SIG-M5 (cell line): Measurements from ENCODE around the gene PDZD2.
"Not testable (repeated sequence)": the region's sequence is repeated elsewhere in the genome, so short reads cannot be mapped to it uniquely, and the experiment has no call there.

ENCODE experiments used
- DNase-seq: peaks from one replicate; lab custom pipeline; 2025; lab: John Stamatoyannopoulos, UW

The PDZD2 gene

GRCh38 chr5:31733371-31733770 is 94.4 kb downstream of the PDZD2 start:
- no peak for DNase-seq

DNA sequence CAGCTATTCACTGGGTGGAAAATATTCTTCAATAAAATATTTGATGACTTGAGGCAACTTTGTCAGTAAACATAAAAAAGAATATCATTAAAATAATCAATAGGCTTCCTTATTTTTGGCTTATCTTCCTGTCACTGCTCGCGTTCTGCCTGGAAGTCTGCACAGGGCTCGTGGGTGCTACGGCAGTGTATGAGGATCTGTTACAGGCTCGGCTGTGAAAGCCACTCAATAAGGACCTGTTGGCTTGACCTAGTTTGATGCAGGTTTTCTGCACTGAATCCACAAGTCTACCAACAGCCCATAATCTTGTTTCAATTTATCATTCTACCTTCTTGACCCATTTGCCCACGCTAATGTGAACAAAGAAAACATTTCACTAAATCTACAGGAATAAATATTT is 97.2 kb downstream of the PDZD2 start:
- no peak for DNase-seq

GRCh38 chr5:31738199-31738598 is 99.3 kb downstream of the PDZD2 start:
- DNase-seq: no peak

GRCh38 chr5:31741496-31741895 is 102.6 kb downstream of the PDZD2 start:
- DNase-seq: no peak

GRCh38 chr5:31743678-31744077 is 104.7 kb downstream of the PDZD2 start:
- DNase-seq: no peak

GRCh38 chr5:31748458-31749172 is 109.7 kb downstream of the PDZD2 start:
- no peak for DNase-seq

- no peak for DNase-seq
Measured at GRCh38 chr5:31750215-31750614, 111.3 kb downstream of the PDZD2 start.

GRCh38 chr5:31751610-31752009 is 112.7 kb downstream of the PDZD2 start:
- DNase-seq: no peak

GRCh38 chr5:31753700-31754357 is 114.9 kb downstream of the PDZD2 start:
- no peak for DNase-seq

DNA sequence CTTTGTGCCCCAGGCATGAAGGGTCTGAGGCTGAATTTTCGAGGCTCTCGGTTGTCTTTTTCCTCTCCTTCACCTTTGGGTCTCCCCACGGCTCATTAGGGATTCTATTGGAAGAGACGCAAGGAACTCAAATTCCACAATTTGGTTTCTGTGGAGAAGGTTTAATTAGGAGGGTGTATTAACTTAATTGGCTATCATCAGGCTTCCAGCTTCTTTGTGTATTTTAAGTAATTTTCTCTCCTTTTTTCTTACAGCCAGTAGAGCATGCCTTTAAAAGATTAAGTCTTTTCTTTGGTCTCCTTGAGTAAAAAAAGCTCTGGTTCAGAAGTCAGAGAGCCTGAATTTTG is 115.4 kb downstream of the PDZD2 start:
- no peak for DNase-seq

GRCh38 chr5:31754741-31755675 is 116.1 kb downstream of the PDZD2 start:
- DNase-seq: no peak

GRCh38 chr5:31755676-31756230 is 116.8 kb downstream of the PDZD2 start:
- no peak for DNase-seq

- DNase-seq: no peak
Measured at GRCh38 chr5:31757806-31758205, 118.9 kb downstream of the PDZD2 start.

- no peak for DNase-seq
Measured at GRCh38 chr5:31758803-31759425, 120.0 kb downstream of the PDZD2 start.

DNA sequence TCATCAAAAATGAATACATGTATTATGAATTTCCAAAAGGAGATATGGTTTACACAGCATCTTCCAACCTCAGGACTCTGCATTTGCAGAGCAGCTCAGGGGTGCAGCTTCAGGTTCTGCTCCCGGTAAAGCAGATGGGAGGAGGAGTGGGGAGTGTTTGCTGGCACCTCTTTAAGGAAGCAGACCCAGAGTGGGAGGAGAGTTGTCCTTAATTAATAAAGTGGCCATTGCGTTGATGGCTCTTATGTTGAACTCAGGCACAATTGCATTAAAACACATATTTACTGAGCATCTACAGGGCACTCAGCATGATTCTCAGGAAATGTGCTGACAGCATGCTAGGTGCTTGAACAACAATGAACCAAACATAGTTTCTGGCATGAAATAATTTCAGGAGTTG is 121.0 kb downstream of the PDZD2 start:
- no peak for DNase-seq

GRCh38 chr5:31761877-31762276 is 122.9 kb downstream of the PDZD2 start:
- no peak for DNase-seq

DNA sequence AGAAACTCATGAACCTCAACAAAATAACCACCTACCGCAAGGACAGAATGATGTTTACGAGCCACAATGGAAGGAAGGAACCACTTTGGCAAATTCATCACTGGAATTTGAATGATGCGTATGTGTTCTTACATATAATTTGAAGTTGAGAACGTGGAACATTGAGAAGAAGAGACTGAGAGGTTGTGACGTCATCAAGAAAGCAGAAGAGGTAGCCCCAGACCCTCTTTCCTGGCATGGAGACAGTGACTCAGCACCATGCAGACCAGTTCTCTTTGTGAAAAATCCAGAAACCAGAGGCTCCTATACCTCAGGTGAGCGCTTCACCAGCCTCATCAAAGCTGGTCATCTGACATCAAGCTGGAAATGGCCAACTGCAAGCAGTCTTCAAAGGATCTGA is 124.5 kb downstream of the PDZD2 start:
- DNase-seq: no peak

DNA sequence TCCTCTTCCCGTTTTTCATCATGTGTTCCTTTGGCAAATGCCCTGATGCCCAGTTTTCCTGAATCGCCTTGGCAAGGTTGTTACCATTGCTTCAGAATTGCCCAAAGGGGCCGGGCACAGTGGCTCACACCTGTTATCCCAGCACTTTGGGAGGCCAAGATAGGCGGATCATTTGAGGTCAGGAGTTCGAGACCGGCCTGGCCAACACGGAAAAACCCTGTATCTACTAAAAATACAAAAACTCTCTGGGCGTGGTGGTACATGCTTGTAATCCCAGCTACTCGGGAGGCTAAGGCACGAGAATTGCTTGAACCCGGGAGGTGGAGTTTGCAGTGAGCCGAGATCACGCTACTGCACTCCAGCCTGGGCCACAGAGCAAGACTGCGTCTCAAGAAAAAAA is 125.8 kb downstream of the PDZD2 start:
- DNase-seq: not testable (repeated sequence)

DNA sequence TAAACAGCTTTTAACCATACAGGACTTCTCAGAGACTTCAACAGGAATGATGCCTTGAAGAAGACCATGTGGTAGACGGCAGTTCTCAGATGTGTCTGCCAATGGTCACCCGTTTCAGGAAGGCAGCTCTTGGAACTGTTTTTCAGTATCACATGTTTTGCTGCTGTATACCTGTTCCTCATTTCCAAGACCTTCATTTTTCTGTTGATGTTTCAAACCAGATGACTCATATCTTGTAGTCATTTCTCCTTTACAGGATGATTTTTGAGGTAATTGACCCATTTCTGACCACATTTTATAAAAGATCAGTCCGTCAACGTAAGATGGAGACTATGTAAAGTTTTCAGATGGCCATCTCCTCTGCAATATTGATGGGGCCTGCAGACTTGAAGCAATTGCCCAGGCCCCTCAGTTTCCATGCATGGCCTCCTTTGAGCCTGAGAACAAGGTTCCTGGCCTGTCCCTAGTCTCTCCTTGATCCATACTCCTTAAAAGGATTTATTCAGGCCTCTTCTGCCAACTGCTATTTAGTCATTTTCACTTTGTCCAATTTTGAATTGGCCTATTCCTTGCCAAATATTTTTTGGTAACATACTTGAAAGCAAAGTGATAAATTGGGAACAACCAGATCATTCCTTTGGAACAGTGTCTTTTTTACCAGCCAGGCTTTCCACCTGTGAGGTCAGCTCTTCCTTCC is 128.6 kb downstream of the PDZD2 start:
- DNase-seq: no peak

- no peak for DNase-seq
Measured at GRCh38 chr5:31768046-31768445, 129.1 kb downstream of the PDZD2 start.

DNA sequence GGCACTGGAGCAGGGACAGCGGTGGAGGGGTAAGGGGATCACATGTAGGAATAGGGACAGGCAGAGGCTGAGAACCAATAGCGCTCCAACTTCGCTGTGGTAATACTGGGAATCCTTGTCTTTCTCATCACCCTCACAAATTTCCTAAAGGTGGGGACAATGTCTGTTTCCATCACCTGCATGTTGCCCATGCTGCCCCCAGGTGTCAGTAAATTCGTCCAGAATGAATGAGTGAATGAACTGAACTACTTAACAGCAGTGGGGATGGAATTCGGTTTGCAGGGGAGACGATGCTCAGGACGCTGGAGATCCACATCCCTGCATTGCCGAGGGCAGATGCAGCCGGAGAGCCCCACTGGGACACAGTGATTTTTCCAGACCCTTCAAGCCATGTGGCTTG is 129.9 kb downstream of the PDZD2 start:
- DNase-seq: no peak
